HG03060 (cell line): ENCODE data around the gene DIO1.

Experiments
- ATAC-seq: cut with Tn5 transposase; IDR thresholded peaks from one replicate; pipeline ENCODE4 v1.9.1; 2021; ENCODE audit warnings: low read depth, moderate number of reproducible peaks; ENCODE audit not compliant: unreplicated experiment

DIO1 gene

DNA sequence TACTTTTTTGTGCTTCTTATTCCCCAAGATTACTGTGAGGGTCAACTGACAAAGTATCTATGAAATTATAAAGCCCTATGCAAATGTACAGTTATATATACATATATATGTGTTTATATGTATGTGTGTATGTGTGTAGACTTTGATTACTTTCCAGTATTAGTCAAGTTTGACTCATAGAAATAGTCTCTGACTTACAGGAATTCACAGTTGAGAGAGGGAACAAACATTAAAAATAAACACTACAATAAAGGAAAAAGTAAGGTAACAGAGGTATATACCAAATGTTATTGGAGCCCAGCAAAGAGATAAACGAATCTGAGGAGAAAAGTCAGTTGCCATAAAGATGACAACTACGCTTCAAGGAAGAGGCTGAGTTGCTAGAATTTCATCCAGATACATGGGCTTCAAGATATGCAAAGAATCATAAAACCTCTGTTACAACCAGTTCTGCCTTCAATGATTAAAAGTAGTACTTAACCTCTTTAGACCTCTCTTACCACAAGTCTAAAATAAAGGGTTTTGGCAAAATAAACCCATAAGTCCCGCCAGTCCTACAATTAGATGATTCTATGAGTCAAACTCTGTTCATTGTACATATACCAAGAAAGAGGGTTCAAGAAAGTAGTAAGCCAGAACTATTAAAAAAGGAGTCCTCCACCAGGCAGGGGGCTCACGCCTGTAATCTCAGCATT lies 44.3 kb downstream of the DIO1 start:
- no peak for ATAC-seq

DNA sequence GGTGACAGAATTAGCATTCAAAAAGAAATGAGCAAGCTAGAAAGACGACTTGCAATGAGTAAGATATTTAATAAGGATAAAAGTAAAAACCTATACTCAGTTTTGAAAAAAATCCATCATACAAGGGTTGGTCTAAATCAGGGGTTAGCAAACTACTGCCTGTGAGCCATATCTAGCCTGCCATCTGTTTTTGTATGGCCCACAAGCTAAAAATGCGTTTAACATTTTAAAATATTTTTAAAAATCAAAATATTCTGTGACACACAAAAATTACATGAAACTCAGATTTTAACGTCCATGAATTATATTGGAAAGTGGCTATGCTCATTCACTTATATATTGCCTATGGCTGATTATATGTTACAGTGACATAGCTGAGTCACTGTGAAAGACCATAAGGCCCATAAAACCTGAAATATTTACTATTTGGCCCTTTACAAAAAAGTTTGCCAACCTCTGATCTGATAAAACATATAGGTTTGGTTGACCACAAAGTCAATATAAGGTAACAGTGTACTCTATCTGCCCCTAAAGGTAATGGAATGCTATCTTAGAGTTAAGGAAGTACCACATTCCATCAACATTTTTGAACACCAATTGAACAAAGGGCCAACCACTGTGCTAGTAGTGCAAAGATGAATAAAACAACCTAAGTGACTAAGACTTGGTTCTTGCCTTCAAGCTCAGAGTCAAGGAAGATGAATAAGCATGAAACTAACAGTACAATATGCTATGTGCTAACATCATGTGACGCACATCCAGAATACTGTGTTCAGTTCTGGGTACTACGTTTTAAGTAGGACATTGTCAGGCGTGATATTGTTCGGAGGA lies 48.4 kb downstream of the DIO1 start:
- ATAC-seq = no peak

DNA sequence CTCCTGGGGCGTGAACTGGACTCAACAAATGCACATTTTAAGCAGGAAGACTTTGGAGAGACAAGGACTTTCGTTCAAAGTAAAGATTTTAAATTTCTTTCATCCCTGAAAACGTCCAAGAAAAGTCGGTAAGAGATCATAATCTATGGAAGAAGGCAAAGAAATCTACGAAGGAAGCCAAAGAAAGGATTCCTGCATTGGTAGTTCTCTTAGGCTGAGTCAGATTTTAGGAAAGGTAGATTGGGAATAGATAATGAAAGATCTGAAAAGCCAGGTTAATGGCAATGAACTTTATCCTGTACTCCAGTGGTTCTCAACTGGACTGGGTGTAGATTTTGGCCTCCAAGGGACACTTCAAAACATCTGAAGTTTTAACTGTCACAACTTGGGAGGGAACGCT lies 49.1 kb downstream of the DIO1 start:
- ATAC-seq = no peak

DNA sequence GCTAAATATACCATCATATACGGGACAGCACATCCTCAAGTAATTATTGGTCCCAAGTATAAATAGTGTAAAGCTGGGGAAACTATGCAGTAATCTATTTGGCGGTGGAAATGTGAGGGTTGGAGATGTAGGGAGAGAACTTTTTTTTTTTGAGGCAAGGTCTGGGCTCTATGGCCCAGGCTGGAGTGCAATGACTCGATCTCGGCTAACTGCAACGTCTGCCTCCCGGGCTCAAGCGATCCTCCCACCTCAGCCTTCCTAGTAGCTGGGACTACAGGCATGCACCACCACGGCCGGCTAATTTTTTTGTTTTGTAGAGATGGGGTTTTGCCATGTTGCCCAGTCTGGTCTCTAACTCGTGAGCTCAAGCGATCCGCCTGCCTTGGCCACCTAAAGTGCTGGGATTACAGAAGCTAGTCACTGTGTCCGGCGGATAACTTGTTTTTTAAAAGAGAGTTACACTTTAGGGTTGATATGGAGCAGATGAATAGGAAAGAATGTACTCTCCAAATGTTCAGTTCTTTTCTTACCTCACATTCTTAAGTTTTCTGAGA lies 49.6 kb downstream of the DIO1 start:
- ATAC-seq = no peak

DNA sequence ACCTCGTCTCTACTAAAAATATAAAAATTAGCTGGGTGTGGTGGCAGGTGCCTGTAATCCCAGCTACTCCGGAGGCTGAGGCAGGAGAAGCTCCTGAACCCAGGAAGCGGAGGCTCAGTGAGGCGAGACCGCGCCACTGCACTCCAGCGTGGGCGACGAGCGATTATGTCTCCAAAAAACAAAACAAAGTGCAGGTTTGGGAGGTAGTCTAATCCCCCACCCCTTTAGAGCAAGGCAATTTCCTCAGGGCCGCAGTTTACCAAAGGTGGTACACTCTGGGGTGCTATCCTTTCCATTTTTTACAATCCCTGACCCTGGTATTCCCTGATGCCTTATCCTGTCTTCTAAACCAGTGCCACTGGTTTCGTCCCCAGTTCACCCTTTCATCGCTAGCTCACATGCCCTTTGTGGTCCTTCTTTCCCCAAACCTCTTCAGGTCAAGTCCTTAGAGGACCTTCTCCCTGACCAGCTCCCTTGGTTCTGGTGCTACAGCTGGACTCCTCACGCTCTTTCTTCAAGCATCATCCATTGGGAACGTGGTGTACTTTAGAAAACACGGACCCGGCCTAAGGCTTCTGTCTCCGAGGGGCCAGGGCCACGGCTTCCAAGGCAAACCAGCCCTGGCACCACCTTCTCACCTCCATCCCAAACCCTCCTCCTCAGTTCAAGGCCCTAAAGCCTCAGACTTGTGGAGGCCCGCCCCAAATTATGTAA lies 50.6 kb downstream of the DIO1 start:
- ATAC-seq = no peak

DNA sequence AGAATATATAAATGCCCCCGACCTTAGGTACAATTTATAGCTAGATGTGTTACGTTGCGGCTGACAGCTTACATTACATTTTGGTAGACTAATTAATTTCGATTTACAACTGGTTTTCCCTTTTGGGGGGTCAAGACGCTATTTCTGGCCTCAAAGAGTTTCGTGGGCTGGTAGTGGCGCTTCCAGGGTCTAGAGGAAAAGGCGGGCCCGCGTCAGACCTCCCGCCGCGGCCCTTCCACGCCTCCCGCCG lies 51.1 kb downstream of the DIO1 start:
- ATAC-seq = no peak

DNA sequence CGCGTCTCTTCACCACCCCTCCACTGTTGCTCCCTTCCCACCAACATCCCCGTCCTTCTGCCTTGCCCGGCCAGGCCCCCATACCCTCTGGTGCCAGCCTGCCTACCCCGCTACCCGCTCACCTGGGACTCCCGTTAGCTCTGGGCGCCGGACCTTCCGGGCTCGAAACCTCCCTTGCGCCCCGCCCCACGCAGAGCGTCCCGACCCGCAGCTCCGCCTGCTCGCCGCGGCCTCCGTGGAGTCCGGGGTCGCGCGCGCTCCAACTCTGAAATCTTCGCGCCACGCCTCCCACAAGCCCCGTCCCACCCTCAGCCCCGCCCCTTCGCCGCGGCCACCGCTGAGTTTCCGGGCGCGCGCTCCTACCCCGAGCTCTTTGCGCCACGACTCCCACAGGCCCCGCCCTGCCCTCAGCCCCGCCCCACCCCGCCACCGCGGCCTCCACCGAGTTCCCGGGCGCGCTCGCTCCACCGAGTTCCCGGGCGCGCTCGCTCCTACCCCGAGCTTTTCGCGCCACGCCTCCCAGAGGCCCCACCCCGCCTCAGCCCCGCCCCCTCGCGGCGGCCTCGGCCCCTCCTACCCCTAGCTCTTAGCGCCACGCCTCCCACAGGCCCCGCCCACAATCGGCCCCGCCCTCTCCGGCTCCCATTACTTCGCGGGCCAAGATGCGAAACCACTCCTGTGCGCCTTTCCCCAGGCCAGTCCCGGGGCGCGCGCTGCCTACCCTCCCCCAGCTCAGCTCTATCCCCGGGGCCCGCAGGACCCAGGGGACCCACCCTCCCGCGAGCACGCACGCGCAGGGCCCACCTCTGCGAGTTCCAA lies 51.7 kb downstream of the DIO1 start, which contains the start of gene IFT25:
TSS of gene IFT25 (minus strand) at position 267 of the 819 bp plus-strand sequence. CDS start 5,617 bp downstream, outside the sequence.
- peak; percentile 38 for ATAC-seq

DNA sequence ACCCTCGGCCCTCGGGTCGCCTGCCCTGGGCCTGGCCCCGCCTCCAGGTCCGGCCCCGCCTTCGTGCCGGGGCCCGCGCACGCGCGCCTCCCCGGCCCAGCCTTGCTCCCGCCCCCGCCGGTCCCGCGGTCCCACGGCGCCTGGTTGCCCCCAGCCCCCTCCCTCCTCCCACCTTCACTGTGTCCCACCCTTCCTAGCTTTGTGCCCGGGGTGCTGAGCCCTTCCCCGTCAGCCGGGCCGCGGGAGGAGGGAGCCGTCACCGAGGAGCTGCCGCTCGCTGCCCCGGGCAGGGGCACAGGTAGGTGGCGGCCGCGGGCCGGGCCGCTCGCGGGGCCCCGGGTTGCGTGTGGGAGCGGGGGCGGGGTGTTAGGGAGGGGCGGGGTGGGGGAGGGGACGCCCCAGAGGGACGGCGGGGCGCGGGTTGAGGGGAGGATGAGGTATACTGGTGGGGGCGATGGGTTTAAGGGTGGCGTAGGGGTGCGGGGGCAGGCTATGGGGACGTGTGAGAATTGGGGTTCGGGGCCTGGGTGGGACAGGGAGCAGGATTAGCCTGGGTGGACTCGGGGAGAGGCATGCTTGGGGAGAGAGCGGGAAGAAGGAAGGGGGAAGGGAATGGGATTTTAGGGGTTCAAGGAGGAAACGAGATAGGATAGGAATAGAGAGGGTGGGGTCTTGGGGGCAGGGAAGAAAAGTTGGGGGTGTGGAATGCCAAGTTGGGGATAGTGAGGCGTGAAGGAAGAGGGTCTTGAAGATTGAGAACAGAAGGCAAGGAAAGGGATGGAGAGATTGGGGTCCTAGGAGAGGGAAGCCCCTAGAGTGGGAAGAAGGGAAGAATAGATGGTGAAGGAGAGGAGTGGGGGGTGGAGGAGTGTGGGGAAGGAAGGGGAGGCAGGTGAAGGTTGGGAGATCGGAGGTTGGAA lies 52.5 kb downstream of the DIO1 start, which contains the start of gene LRRC42:
TSS of gene LRRC42 (plus strand) at position 99 of the 920 bp plus-strand sequence. CDS start 5,650 bp downstream, outside the sequence.
- ATAC-seq = peak; percentile 29

DNA sequence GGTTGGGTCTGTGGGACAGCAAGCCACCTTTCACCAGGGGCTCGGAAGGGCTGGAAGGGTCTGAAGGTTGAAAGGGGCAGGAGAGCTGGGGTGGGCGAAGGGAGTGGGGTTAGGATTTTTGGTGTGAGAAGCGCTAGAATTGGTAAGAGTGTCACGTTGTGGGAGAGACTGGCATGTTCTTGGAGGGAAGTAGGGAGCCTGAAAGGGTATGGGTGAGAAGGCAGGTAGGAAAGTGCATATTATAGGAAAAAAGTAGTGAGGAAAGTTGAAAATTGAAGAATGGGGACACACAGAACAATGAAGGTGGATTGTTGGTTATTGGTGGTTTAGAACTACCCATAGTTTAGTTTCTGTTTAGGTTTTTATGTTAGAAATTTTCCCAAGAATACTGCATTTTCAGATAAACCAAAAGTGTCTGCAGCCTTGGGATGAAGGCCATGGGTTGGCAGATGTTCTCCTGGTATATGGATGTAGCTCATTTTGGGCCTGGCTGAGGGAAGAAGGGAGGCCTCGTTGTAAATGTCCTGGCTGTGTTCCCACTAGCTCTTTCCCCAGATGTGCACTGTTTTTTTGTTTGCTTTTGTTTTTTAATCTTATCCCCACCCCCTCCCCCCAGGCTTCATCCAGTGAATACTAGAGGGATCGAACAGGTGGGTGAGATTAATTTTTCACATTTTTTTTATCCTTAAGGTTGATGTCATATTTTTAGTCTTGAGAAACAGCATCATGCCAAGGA lies 53.4 kb downstream of the DIO1 start:
- ATAC-seq = no peak

DNA sequence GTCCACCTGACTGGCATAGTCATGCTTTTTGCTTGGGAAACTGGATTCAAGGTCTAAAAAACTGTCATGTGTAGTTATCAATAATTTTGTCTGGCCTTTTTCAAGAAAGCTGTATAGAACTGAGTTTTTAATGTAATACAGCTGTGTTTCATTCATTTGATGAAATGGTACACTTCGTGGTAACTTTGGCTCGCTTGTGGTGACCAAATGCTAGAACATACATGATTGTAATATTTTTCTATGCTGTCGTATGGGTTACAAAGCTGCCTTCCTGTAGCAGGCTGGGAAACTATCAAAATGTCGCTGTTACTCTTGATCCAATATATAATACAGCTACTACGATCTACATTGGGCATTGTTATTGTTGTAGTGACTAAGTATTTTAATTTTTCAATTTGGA lies 54.3 kb downstream of the DIO1 start:
- ATAC-seq = no peak

DNA sequence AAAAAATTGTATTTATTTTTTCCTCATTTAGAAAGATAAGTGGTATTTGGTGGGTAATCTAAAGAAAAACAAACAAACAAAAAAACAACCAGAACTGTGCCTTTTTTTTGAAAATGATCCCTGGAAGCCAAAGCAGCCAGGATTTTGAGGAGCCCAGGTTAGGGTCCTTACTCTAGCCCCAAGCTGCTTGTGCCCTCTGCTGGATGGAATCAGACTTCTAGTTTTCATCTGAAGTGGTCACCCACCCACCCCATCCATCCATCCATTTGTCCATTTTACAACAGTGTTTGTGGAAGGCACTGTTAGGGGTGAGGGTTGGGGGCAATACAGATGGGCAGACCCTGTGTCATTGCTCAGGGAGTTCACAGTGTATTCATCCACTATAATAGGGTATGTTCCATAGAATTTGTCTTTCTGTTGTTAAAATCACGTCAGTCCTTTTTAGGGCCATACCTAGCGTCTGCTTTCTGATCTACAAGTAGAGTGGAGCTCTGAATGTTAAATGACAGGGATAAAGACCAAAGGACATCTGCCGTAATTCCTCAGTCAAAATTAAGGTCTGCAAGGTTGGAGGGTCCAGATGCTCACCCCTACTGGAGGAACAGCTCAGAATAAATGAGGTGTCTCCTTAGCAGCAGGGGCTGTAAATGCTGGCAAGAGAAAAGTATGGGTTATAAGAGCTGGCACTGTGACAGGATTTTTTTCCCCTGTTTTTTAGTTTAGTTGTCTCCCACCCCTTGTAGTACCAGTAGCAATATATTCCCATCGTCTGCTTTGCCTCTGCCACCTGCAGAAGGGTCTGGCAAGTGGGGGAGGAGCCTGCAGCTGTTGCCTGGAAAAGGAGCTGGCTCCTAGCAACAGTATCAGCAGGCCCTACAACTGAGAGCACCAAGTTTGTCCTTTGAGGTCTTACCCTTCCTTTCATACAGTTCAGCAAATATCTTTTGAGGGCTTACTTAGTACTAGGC lies 55.3 kb downstream of the DIO1 start:
- no peak for ATAC-seq

DNA sequence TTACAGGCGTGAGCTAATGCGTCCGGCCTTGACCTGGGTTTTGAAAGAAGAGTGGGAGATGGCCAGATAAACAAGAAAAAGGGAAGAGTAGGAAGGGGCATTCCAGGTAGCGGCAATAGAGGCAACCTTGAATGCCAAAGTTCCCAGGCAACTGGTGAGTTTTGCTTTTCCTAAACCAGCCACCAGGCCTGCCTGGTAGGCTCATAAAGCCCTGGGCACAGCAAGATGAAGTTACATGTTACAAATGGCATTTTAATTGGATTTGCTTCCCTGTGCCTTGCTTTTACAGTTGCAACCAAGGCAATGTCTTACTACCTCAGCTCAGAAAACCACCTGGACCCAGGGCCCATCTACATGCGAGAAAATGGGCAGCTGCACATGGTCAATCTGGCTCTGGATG lies 57.7 kb downstream of the DIO1 start:
- ATAC-seq = no peak

DNA sequence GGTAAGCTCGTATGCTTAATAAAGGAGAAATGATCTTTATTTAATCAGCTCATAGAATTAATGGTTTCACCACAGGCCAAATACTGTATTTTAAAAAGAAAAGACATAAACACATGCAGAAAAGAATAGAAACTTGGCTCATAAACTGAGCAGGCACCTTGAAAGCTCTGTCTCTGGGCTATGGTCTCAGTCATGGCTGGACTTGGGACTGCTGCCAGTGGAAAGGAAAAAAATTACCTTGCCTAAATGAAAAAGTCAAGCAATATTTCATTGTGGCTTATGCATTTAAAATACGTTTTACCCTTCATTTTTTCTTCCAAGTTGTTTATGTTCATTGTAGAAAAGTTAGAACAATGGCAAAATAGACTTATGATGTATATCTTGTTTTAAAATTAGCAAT lies 60.1 kb downstream of the DIO1 start:
- ATAC-seq = no peak

DNA sequence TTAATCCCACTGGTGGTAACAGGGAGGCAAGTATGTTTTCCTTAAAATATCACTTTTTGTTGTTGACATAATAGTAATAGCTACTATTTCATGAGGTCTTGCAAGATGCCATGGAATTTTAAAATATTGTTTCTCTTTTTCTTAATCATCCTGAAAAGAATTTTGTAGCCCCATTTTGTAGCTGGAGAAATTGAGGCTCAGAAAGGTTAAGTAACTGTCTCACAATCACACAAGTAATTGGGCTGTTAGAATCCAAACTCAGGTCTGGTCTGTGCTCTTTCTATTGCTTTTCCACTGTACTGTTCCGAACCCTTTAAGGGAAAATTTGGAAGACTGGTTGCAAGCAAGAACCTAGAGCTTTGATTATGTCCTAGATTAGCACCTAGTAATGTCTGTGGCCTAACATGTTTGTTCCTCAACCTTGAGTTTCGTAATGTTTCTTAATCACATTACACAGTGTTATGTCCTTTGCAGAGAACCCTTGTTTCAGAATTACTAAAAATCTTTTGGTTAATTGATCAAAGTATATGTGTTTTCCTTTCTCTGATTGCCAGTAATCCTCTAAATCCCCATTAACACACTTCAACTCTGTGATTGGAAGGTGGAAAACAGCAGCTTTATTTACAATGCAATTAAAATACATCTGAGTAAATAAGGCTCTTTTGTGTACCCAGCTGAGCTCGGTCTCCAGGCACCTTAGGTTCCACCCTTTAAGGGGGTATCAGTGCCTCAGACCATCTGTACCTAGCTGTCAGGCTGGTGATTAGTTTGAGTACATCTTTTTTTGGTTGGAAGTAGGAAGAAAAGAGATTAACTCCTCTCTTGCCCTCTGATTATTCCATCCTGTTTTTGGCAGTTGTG lies 62.6 kb downstream of the DIO1 start:
- ATAC-seq = no peak

DNA sequence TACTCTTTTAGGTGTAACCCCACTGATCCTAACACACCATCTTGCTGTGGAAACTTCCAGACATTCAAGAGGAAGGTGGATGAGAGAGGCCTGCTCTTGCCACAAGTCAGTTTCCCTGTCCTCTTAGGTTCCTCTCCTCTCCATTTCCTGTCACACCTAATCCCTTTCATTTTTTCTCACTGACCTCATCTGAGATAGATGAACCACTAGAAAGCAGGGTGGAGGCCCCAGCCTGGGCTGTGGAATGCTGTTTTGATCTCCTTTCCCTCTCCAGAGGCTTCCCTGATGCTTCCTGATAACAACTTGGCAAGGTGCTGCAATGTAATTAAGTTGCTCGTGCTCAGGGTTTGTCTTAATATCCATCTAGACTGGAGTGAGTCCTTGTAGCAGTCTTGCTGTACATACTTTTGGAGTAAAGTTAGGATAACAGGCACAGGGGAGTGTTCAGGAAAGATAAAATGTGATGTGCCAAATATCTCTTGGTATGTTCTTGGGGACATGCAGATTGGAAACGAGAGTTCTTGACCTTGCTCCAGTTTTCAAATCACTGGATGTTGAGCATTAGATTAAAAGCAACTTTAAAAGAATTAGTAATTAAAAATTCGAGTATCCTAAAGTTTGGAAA lies 63.3 kb downstream of the DIO1 start:
- no peak for ATAC-seq

DNA sequence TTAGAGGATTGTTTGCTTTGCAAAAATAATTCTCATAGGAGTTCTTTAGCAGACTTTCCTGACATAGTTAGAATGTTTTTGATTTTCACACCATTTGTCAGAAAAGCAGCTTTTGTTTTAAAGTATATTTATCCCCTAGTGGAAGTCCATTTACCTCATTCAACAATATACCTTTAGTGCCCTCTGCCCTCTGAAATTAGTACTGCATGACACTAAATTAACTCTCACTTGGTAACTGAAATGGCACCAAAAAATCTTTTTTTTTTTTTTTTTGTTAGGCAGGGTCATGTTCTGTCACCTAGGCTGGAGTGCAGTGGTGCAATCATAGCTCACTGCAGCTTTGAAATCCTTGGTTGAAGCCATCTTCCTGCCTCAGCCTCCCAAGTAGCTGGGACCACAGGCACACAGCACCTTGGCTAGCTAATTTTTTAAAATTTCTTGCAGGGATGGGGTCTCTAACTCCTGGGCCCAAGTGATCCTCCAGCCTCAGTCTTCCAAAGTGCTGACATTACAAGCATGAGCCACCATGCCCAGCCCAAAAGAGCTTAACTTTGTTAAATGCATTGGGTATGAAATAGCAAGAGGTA lies 65.8 kb downstream of the DIO1 start:
- ATAC-seq = no peak
